Duodenal mucosa (tissue), 2 donors: ENCODE measurements around the gene ALCAM.
"Not testable (repeated sequence)": the region's sequence is repeated elsewhere in the genome, so short reads cannot be mapped to it uniquely, and the experiment has no call there.

Experiments used
- H3K27ac ChIP-seq: one replicate; pipeline ENCODE4 v1.7.0; 2013; ENCODE audit warnings: low read depth, low read length
- H3K27me3 ChIP-seq, 2 donors: one replicate each; pipeline ENCODE4 v1.7.0; 2013; ENCODE audit warnings: low read length in 2 of 2, control low read depth in 1 of 2; ENCODE audit not compliant: insufficient read depth in 2 of 2, control insufficient read depth in 1 of 2
- H3K36me3 ChIP-seq, 2 donors: one replicate each; pipeline ENCODE4 v1.7.0; 2013; ENCODE audit warnings: low read length in 2 of 2, control low read depth in 1 of 2; ENCODE audit not compliant: insufficient read depth in 2 of 2, control insufficient read depth in 1 of 2
- H3K4me1 ChIP-seq, 2 donors: one replicate each; pipeline ENCODE4 v1.7.0; 2013; ENCODE audit warnings: low read length in 2 of 2, control low read depth in 1 of 2; ENCODE audit not compliant: insufficient read depth in 2 of 2, control insufficient read depth in 1 of 2
- H3K4me3 ChIP-seq, 2 donors: one replicate each; pipeline ENCODE4 v1.7.0; 2013; ENCODE audit warnings: low read length in 2 of 2, low read depth in 1 of 2
- H3K9ac ChIP-seq, 2 donors: one replicate each; pipeline ENCODE4 v1.7.0; 2013; ENCODE audit warnings: low read length in 2 of 2, low read depth in 1 of 2
- H3K9me3 ChIP-seq, 2 donors: one replicate each; pipeline ENCODE4 v1.7.0; 2013; ENCODE audit warnings: low read length in 2 of 2, control low read depth in 1 of 2; ENCODE audit not compliant: control insufficient read depth in 1 of 2

ALCAM gene

DNA sequence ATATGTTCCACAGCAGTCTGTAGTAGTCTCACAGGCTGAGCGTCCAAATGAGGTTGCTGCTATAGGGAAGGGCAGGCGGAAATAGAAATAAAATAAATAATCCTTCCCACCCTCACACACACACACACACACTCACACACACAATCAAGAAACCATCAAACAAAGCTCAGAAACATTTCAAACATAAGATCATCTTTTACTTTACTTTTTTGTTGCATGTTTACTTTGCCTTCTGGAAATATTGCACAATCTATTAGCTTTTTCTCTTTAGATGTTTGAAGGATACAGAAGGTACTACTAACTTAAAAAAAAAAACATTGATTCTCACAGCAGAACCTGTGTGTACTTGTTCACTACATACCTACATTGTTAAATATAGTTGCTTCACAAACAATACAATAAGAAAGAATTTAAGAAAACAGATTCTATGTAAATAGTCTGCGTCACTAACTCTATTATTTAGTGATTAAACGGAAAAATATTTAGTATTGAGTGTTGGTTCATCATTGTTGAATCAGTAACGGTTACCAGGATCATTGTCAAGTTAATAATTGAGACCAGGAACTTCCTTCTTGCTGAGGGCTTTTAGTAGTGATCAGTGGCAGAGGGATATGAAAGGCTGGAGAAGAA is 20.5 kb downstream of the ALCAM start:
- H3K36me3 ChIP-seq, result no peaks in the 10 kb centered on the region
- peaks cover 0 to 7% of the 10 kb centered on the region in 2 donors for H3K9me3 ChIP-seq
- H3K4me3 ChIP-seq, result no peak overlapping the region
- no peak overlapping the region for H3K9ac ChIP-seq
- no peak overlapping the region for H3K27ac ChIP-seq
- no peaks in the 10 kb centered on the region for H3K4me1 ChIP-seq
- no peaks in the 10 kb centered on the region for H3K27me3 ChIP-seq

DNA sequence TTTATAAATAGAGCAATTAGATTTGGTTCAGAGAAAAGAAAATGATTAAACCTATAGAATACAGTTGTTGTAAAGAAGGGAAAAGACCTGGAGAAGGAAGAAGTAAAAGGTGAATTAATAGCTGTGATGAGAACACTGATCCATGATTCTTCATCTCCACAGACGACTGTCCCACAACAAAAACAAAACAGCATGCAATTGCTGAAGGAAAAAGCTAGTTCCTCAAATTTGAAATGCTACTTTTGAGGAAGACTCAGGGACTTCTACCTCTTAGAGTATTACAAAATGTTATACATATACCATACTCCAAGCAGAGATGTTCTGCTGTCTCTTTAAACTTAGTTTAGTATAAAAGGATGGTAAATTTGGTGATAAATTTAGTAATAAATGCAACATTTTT is 21.5 kb downstream of the ALCAM start:
- Histone ChIP-seq H3K9me3 (peaks cover 0 to 7% of the 10 kb centered on the region in 2 donors), H3K4me1 (no peaks in the 10 kb centered on the region), H3K9ac (no peak overlapping the region), H3K36me3 (no peaks in the 10 kb centered on the region), H3K27ac (no peak overlapping the region), H3K4me3 (no peak overlapping the region), H3K27me3 (no peaks in the 10 kb centered on the region)

- not testable (repeated sequence) for H3K9ac ChIP-seq, H3K27ac ChIP-seq, H3K36me3 ChIP-seq, H3K27me3 ChIP-seq, H3K4me3 ChIP-seq, H3K9me3 ChIP-seq, H3K4me1 ChIP-seq
Observed at GRCh38 chr3:105389759-105390158, 23.1 kb downstream of the ALCAM start.

GRCh38 chr3:105392598-105392997 is 25.9 kb downstream of the ALCAM start:
- H3K36me3 ChIP-seq, H3K9me3 ChIP-seq, H3K27me3 ChIP-seq, H3K4me1 ChIP-seq, H3K27ac ChIP-seq, H3K4me3 ChIP-seq, H3K9ac ChIP-seq: not testable (repeated sequence)

- H3K27ac ChIP-seq, result no peak overlapping the region
- peaks cover 0 to 7% of the 10 kb centered on the region in 2 donors for H3K9me3 ChIP-seq
- H3K9ac ChIP-seq, result no peak overlapping the region
- no peaks in the 10 kb centered on the region for H3K27me3 ChIP-seq
- peaks cover 0 to 5% of the 10 kb centered on the region in 2 donors for H3K4me1 ChIP-seq
- no peak overlapping the region for H3K4me3 ChIP-seq
- no peaks in the 10 kb centered on the region for H3K36me3 ChIP-seq
Observed at GRCh38 chr3:105394177-105394576, 27.5 kb downstream of the ALCAM start.

DNA sequence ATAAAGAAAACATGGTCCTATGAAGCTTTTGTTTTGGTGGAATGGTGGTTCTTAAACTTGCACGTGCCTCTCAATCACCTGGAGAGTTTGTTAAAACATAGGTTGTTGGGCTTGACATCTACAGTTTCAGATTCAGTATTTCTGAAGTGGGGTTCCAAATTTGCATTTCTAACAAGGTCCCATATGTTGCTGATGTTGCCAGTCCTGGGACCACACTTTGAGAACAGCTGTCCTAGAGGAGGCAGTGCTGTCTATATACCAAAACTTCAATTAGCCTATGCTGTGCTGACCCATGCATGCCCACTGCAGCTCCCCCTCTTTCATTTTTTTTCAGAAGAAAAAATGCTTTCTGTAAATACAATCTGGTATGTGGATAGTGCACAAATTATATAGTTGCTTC is 31.3 kb downstream of the ALCAM start:
- H3K36me3 ChIP-seq, result no peaks in the 10 kb centered on the region
- no peak overlapping the region for H3K9ac ChIP-seq
- peaks cover 0 to 5% of the 10 kb centered on the region in 2 donors for H3K4me1 ChIP-seq
- H3K27me3 ChIP-seq, result no peaks in the 10 kb centered on the region
- H3K27ac ChIP-seq, result no peak overlapping the region
- no peak overlapping the region for H3K4me3 ChIP-seq
- no peaks in the 10 kb centered on the region for H3K9me3 ChIP-seq

- Histone ChIP-seq H3K27me3 (no peaks in the 10 kb centered on the region), H3K27ac (no peak overlapping the region), H3K4me1 (peaks cover 0 to 5% of the 10 kb centered on the region in 2 donors), H3K9me3 (no peaks in the 10 kb centered on the region), H3K36me3 (no peaks in the 10 kb centered on the region), H3K9ac (no peak overlapping the region), H3K4me3 (no peak overlapping the region)
Observed at GRCh38 chr3:105398437-105398836, 31.7 kb downstream of the ALCAM start.

GRCh38 chr3:105399062-105399461 is 32.4 kb downstream of the ALCAM start:
- Histone ChIP-seq H3K9me3 (no peaks in the 10 kb centered on the region), H3K9ac (no peak overlapping the region), H3K27me3 (no peaks in the 10 kb centered on the region), H3K27ac (no peak overlapping the region), H3K4me3 (no peak overlapping the region), H3K36me3 (no peaks in the 10 kb centered on the region), H3K4me1 (peaks cover 0 to 5% of the 10 kb centered on the region in 2 donors)

- Histone ChIP-seq H3K27ac (no peak overlapping the region), H3K27me3 (no peaks in the 10 kb centered on the region), H3K4me1 (peaks cover 0 to 5% of the 10 kb centered on the region in 2 donors), H3K36me3 (no peaks in the 10 kb centered on the region), H3K9ac (no peak overlapping the region), H3K9me3 (no peaks in the 10 kb centered on the region), H3K4me3 (no peak overlapping the region)
Observed at GRCh38 chr3:105399611-105400010, 32.9 kb downstream of the ALCAM start.

DNA sequence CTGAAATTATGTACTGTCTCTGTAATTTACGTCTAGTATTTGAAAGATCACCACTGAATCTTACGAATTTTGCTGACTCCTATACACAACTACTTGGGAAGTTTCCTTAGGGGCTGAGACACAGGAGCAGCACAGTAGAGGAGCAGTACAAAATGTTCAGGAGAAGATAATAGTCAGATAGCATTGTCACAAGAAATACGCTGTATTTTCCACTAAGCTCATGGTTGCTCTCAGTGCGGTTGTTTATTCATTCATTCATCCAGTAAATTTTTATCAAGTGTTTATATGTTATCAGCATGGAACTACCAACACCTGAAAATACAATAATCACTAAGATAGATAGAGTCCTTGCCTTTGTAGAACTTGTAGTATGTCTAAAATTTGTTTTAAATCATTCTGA is 34.5 kb downstream of the ALCAM start:
- Histone ChIP-seq H3K9me3 (no peaks in the 10 kb centered on the region), H3K4me1 (peaks cover 0 to 5% of the 10 kb centered on the region in 2 donors), H3K36me3 (no peaks in the 10 kb centered on the region), H3K27ac (no peak overlapping the region), H3K9ac (no peak overlapping the region), H3K4me3 (no peak overlapping the region), H3K27me3 (no peaks in the 10 kb centered on the region)

DNA sequence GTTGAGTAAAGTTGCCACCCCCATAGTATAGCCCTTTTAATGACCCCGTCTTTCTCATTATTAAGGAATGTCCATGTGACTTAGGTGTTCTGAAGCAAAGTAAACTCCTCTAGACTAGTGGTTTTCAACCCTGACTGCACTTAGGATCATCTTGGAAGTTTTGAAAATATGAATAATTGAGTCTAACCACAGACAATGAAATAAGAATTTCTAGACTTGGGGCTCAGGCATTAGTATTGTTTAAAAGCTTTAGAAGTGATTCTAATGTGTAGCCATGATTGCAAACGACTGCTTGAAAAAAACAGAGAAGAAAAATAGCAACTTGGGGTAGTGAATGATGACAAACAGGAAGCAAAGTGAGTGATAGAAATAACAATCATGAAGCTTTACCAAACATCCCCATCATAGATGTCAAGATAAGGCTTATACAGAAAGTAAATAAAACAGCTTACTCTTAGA is 35.0 kb downstream of the ALCAM start:
- Histone ChIP-seq H3K9ac (no peak overlapping the region), H3K4me3 (no peak overlapping the region), H3K9me3 (no peaks in the 10 kb centered on the region), H3K27me3 (no peaks in the 10 kb centered on the region), H3K36me3 (no peaks in the 10 kb centered on the region), H3K4me1 (peaks cover 0 to 5% of the 10 kb centered on the region in 2 donors), H3K27ac (no peak overlapping the region)
